ENCODE results near the gene KRTAP2-4. TPM values are rescaled to one million over a fixed set of nuclear protein-coding genes. Genes with fewer than 3 reads are reported as not detected.
"Not testable (repeated sequence)": the region's sequence is repeated elsewhere in the genome, so short reads cannot be mapped to it uniquely, and the experiment has no call there.

The KRTAP2-4 gene
- total RNA-seq, 1 experiment from 2014 or later = not detected

DNA sequence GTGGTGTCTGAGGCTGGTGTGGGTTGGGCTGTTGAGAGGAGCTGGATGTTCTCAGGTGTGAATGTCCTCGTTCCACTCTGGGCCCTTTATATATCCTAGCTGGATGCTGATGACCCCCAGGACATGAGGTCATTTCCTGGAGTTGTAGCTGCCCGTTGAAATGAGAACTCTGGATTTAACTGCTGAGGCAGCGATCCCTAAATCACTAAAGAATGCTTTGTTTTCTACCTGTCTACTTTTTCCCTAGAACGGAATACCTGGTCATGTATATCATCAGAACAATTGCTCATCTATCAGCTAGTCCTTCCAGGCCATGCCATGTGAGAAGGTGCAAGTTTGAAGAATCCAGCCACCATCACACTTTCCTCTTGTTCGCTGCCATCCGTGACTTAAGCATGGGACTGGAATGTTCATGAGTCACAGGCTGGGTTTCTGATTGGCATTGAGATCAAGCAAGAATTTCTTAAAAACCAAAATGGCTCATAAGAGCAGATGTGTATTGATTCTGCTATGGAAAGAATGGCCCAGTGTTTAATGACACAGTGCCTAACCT lies 5.6 kb downstream of the KRTAP2-4 start, which contains the start of gene KRTAP2-3:
Gene KRTAP2-3, minus strand, starts transcription at position 63 of the 553 bp plus-strand sequence. CDS start 64 bp downstream, outside the sequence.
- peaks cover 26% of the 10 kb centered on the region for H3F3A ChIP-seq (ENCODE audit: insufficient read depth, low read depth)
- H3K9me3 ChIP-seq (ENCODE audit: insufficient read depth, low read depth) = no peaks in the 10 kb centered on the region
- H3K27me3 ChIP-seq (ENCODE audit: insufficient read depth, low read depth) = no peaks in the 10 kb centered on the region
- H3K36me3 ChIP-seq (ENCODE audit: low read depth) = 0 out of 2 replicates have a peak, but pooled peaks cover 5% of the 10 kb centered on the region
- ChIA-PET POLR2A (ENCODE audit: unreplicated experiment) (interaction anchor here (0.5 to 1.0 kb wide), 3 partner anchors 158 to 446 kb away, joined by 4 to 20 read pairs (median 8); partner anchors contain the start of gene KRT13), CTCF (no interaction called here)
- no peaks in the 10 kb centered on the region for H3K79me2 ChIP-seq (ENCODE audit: low read depth)
- H3K9me2 ChIP-seq (ENCODE audit: insufficient read depth) = no peaks in the 10 kb centered on the region
- TF ChIP-seq, protein P1, sequence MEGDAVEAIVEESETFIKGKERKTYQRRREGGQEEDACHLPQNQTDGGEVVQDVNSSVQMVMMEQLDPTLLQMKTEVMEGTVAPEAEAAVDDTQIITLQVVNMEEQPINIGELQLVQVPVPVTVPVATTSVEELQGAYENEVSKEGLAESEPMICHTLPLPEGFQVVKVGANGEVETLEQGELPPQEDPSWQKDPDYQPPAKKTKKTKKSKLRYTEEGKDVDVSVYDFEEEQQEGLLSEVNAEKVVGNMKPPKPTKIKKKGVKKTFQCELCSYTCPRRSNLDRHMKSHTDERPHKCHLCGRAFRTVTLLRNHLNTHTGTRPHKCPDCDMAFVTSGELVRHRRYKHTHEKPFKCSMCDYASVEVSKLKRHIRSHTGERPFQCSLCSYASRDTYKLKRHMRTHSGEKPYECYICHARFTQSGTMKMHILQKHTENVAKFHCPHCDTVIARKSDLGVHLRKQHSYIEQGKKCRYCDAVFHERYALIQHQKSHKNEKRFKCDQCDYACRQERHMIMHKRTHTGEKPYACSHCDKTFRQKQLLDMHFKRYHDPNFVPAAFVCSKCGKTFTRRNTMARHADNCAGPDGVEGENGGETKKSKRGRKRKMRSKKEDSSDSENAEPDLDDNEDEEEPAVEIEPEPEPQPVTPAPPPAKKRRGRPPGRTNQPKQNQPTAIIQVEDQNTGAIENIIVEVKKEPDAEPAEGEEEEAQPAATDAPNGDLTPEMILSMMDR (conservative IDR thresholded peaks at IDR 0.05) = no peak
- no peak for TF ChIP-seq EZH2 (IDR thresholded peaks at IDR 0.05; ENCODE audit: low read depth)
- H4K20me1 ChIP-seq (ENCODE audit: insufficient read depth) = no peaks in the 10 kb centered on the region
- H2AFZ ChIP-seq = no peak within 1 kb of the TSS
- H3K4me2 ChIP-seq = peak within 1 kb of the TSS; percentile 43
- H3K27ac ChIP-seq = peak within 1 kb of the TSS; percentile 88
- no TSS peak for BruUV-seq (replicated peaks)
- intact Hi-C loops (cut with micrococcal nuclease; ENCODE audit: unreplicated experiment) = loop anchor here (1.0 to 10.0 kb wide), 4 partner anchors 73 to 485 kb away; no protein-coding TSS in a partner anchor
- H3K4me1 ChIP-seq (replicated peaks; ENCODE audit: insufficient read depth) = peaks cover 47% of the 10 kb centered on the region
- no peak within 1 kb of the TSS for H3K4me3 ChIP-seq
- DNase-seq = peak; percentile 64 to 93

DNA sequence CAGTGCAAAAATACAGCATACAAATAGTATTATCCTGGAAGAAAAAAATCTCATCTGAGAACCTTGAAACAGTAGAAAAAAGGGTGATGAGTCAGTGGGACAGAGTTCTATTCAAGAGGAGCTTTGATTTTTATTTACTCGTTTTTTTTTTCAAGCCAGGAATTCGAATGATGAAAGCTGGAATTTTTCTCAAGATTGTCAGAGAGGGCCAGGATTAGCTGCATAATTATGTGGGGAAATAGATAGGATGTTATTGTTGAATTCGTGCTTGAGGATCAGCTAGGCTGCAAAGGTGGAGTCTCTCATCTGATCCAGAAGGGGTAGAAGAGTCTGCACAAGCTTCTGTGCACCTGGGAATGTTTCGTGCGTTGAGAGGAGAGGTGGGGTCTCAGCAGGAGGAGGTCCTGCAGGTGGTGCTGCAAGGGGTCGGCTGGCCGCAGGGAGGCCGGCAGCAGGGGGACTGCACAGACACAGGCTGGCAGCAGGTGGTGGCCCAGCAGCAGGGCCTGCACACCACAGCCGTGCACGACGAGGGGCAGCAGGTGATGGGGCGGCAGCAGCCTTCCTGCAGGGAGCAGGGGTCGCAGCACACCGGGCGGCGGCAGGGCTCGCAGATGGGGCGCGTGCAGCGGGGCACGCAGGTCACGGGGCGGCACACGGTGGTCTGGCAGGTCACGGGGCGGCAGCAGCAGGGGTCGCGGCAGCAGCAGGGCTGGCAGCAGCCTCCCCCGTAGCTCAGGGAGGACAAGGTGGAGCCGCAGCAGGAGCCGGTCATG lies 6.2 kb downstream of the KRTAP2-4 start:
- H3K79me2 ChIP-seq (ENCODE audit: low read depth); H3K9me2 ChIP-seq (ENCODE audit: insufficient read depth); CTCF ChIA-PET; H3K36me3 ChIP-seq (ENCODE audit: low read depth); H2AFZ ChIP-seq; H3K4me3 ChIP-seq; H3K27me3 ChIP-seq (ENCODE audit: insufficient read depth, low read depth); H4K20me1 ChIP-seq (ENCODE audit: insufficient read depth); H3K9me3 ChIP-seq (ENCODE audit: insufficient read depth, low read depth): not testable (repeated sequence)
- Histone ChIP-seq H3K4me2 (peak overlapping the region; percentile 43), H3K4me1 (replicated peaks; ENCODE audit: insufficient read depth) (peaks cover 43% of the 10 kb centered on the region), H3K27ac (peak overlapping the region; percentile 88), H3F3A (ENCODE audit: insufficient read depth, low read depth) (peaks cover 26% of the 10 kb centered on the region)
- intact Hi-C loops (cut with micrococcal nuclease; ENCODE audit: unreplicated experiment) = loop anchor here (1.0 to 10.0 kb wide), 4 partner anchors 73 to 485 kb away; no protein-coding TSS in a partner anchor
- TSS peak; percentile 95 for BruUV-seq (replicated peaks)
- DNase-seq = peak; percentile 21 to 93
- POLR2A ChIA-PET (ENCODE audit: unreplicated experiment) = interaction anchor here (0.6 to 0.9 kb wide), 6 partner anchors 20 to 573 kb away, joined by 3 to 10 read pairs (median 7); partner anchors contain the start of gene KRT19

DNA sequence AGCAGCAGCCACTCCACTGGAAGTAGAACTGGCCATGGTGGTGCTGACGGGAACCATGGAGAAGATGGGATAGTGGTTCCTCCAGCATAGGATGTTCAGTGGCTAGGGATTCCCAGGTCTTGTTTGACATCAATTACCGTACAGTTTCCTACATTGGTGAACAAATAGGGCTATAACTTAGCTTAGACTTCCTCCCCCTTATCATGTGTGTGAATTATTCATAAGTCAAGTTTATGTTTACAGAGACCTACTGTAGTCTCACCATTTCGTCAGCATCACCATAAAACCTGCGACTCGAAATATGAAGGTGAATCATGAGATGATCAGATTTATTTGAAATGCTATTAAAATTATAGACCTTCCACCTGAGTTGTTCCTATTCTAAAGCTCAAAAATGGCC lies 6.9 kb downstream of the KRTAP2-4 start:
- no TSS peak for BruUV-seq (replicated peaks)
- Histone ChIP-seq H3K4me1 (replicated peaks; ENCODE audit: insufficient read depth) (peaks cover 43% of the 10 kb centered on the region), H3K27ac (peak overlapping the region; percentile 88), H3K9me3 (ENCODE audit: insufficient read depth, low read depth) (no peaks in the 10 kb centered on the region; the same call in 1 of the 2 replicates), H3K36me3 (ENCODE audit: low read depth) (0 out of 2 replicates have a peak, but pooled peaks cover 5% of the 10 kb centered on the region), H3K27me3 (ENCODE audit: insufficient read depth, low read depth) (no peaks in the 10 kb centered on the region), H3K9me2 (ENCODE audit: insufficient read depth) (no peaks in the 10 kb centered on the region), H3K79me2 (ENCODE audit: low read depth) (no peaks in the 10 kb centered on the region), H3K4me3 (no peak overlapping the region), H4K20me1 (ENCODE audit: insufficient read depth) (no peaks in the 10 kb centered on the region), H3K4me2 (peak overlapping the region; percentile 43), H3F3A (ENCODE audit: insufficient read depth, low read depth) (peaks cover 26% of the 10 kb centered on the region), H2AFZ (no peak overlapping the region)
- CTCF ChIA-PET = no interaction called here
- peak in 1 of 2 experiments; percentile 72 for DNase-seq
- intact Hi-C loops (cut with micrococcal nuclease; ENCODE audit: unreplicated experiment) = no loop called here
- POLR2A ChIA-PET (ENCODE audit: unreplicated experiment) = interaction anchor here (0.6 kb wide), 4 partner anchors 156 to 594 kb away, joined by 3 to 7 read pairs (median 6); partner anchors contain the start of gene KRT19
- TF ChIP-seq, protein P1 (conservative IDR thresholded peaks at IDR 0.05) = no peak
- no peak for TF ChIP-seq EZH2 (IDR thresholded peaks at IDR 0.05; ENCODE audit: low read depth)
